Naive thymus-derived CD8-positive, alpha-beta T cell (primary cell): ENCODE results near the gene HHLA2. TPM values are rescaled to one million over a fixed set of nuclear protein-coding genes. Genes with fewer than 3 reads are reported as not detected.

Experiments
- ATAC-seq, 2 donors: fragments of 150-1000 bp; cut with Tn5 transposase in 1 of 2; sonication (Bioruptor Pico), chemical (Tn5 transposase) in 1 of 2; 1 replicate in 1 of 2; 2 replicates in 1 of 2; pipeline ENCODE4 v1.10.0; 2021; ENCODE audit warnings: mild to moderate bottlenecking in 2 of 2, moderate library complexity in 2 of 2
- POLR2A ChIA-PET: fragments of 350-600 bp; sonication (Branson Sonifier 250); formaldehyde crosslinking; loops from one replicate; lab custom pipeline; 2021; ENCODE audit warnings: antibody characterized with exemption; lab: Charles Lee
- DNase-seq, 10 donors: peaks; one replicate each; pipeline versions ENCODE4 v3.0.0 to v3.0.0-alpha.2; 2020 to 2022
- H3K27ac Mint-ChIP-seq, 10 donors: one replicate each; pipeline ENCODE4 v1.8.0; 2020 to 2022; ENCODE audit warnings: mild to moderate bottlenecking in 10 of 10, mixed read lengths in 10 of 10, moderate library complexity in 4 of 10, inconsistent platforms in 1 of 10
- H3K27me3 Mint-ChIP-seq, 5 donors: one replicate each; pipeline ENCODE4 v1.8.0; 2021 to 2022; ENCODE audit warnings: mixed read lengths in 5 of 5
- H3K36me3 Mint-ChIP-seq, 3 donors: one replicate each; pipeline ENCODE4 v1.8.0; 2020 to 2022; ENCODE audit warnings: mixed read lengths in 3 of 3, mild to moderate bottlenecking in 2 of 3, inconsistent platforms in 1 of 3
- H3K4me1 Mint-ChIP-seq, 4 donors: one replicate each; pipeline ENCODE4 v1.8.0; 2021 to 2022; ENCODE audit warnings: mixed read lengths in 4 of 4
- H3K4me3 Mint-ChIP-seq, 10 donors: one replicate each; pipeline ENCODE4 v1.8.0; 2020 to 2022; ENCODE audit warnings: mild to moderate bottlenecking in 10 of 10, mixed read lengths in 10 of 10, moderate library complexity in 6 of 10, inconsistent platforms in 1 of 10
- H3K9me3 Mint-ChIP-seq, 9 donors: one replicate each; pipeline ENCODE4 v1.8.0; 2020 to 2022; ENCODE audit warnings: mixed read lengths in 9 of 9, mild to moderate bottlenecking in 3 of 9, inconsistent platforms in 1 of 9, moderate library complexity in 1 of 9
- polyA plus RNA-seq, 3 donors: library from polyadenylated mRNA; unstranded; fragments of 300-500 nt; fragmentation: Illumina TruSeq; gene quantifications; one replicate each; pipeline ENCODE4 v1.2.3, GENCODE V29; 2021
- total RNA-seq, 8 experiments: library from RNA in 2 of 8; stranded (reverse) in 2 of 8; gene quantifications; one replicate each; pipeline ENCODE4 v1.2.3 and lab custom pipeline; 2021 to 2026

Gene HHLA2
- total and polyA plus RNA-seq, 5 experiments from 2014 or later = 0.44 to 0.75 (median 0.48) TPM; not detected in 2

DNA sequence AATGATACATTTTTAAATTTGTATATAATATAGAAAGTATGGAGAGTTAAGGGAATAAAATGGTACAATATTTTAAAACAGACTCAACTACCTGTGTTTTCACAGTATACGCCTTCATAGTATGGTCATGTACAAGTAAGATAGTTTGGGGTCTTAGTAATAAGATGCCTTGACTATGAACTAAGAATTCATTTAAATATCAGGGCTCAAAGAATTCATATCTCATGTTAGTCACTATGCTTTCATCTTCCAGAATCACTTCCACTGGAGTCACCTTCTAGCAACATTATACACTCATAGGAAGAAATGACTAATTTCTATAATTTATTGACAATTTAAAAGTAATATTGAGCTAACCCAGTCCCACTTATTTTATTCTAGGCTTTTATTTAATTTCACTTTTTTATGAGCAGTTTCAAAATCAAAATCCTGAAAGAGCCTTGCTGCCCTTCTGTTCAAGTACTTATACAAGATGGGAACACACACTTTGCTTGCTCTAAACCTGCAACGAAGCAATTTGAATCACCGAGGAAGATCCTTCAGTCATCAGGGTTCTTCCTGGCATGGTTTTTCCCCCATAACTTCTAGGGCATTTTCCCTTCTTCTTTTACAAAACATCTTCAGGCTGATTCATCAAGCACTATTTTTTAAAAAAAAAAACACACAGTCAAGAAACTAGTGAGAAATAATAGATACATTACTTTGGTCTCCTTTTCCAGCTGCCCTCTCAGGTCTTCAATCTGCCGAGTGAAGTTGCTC is 119.9 kb downstream of the HHLA2 start:
- POLR2A ChIA-PET = no interaction called here
- peaks cover 0 to 2% (median 0%) of the 10 kb centered on the region in 5 donors for H3K27me3 Mint-ChIP-seq
- no peaks in the 10 kb centered on the region for H3K36me3 Mint-ChIP-seq
- H3K4me1 Mint-ChIP-seq = no peaks in the 10 kb centered on the region
- peaks cover 0 to 1% (median 0%) of the 10 kb centered on the region in 9 donors for H3K9me3 Mint-ChIP-seq
- no peak overlapping the region for H3K4me3 Mint-ChIP-seq
- no peak overlapping the region for H3K27ac Mint-ChIP-seq
- ATAC-seq = no peak
- DNase-seq = no peak

DNA sequence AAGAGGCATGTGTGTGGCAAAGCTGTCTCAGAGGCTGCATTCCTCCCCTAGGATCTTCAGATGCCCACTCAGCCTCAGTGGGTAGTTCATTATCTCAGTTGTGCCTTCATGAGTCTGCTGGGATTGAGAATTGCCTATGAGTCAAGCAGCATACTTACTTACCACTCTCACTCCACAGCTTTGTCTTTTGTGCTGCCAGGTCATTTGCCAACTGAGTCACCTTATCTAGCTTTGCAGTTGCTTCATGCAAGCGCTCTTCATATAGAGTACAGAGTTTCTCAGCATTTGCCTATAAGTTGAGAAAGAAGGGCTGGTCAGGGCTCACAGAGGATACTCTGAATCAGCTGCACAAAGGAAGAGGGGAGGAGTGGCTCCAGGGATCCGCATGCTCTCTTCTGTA is 124.6 kb downstream of the HHLA2 start:
- no peak for ATAC-seq
- POLR2A ChIA-PET = no interaction called here

More for the DNA sequence above, 124.6 kb downstream of the HHLA2 start:
- H3K36me3 Mint-ChIP-seq = no peaks in the 10 kb centered on the region
- no peak overlapping the region for H3K27ac Mint-ChIP-seq
- peaks cover 0 to 1% (median 0%) of the 10 kb centered on the region in 5 donors for H3K27me3 Mint-ChIP-seq
- H3K9me3 Mint-ChIP-seq = peaks cover 0 to 1% (median 0%) of the 10 kb centered on the region in 9 donors
- no peaks in the 10 kb centered on the region for H3K4me1 Mint-ChIP-seq
- no peak for DNase-seq
- no peak overlapping the region for H3K4me3 Mint-ChIP-seq

Other genes with a start within 250 kb of the HHLA2 start
- 100 to 1,000 TPM; 187 to 192 TPM for gene CD47, start 205.5 kb upstream of the HHLA2 start, total RNA-seq
- 100 to 1,000 TPM; 127 to 164 (median 135) TPM for gene CD47, start 205.5 kb upstream of the HHLA2 start, polyA plus RNA-seq
- 10 to 100 TPM; 21.5 to 25.2 TPM for gene IFT57, start 74.1 kb upstream of the HHLA2 start, total RNA-seq
- gene IFT57, start 74.1 kb upstream of the HHLA2 start, polyA plus RNA-seq = 10 to 100 TPM; 19.0 to 35.6 (median 27.0) TPM
- gene MYH15, start 214.0 kb downstream of the HHLA2 start, total RNA-seq = under 1 TPM; 0.05 to 0.47 TPM
- not detected for gene MYH15, start 214.0 kb downstream of the HHLA2 start, polyA plus RNA-seq